ENCODE results near the gene COL18A1.

The COL18A1 gene

DNA sequence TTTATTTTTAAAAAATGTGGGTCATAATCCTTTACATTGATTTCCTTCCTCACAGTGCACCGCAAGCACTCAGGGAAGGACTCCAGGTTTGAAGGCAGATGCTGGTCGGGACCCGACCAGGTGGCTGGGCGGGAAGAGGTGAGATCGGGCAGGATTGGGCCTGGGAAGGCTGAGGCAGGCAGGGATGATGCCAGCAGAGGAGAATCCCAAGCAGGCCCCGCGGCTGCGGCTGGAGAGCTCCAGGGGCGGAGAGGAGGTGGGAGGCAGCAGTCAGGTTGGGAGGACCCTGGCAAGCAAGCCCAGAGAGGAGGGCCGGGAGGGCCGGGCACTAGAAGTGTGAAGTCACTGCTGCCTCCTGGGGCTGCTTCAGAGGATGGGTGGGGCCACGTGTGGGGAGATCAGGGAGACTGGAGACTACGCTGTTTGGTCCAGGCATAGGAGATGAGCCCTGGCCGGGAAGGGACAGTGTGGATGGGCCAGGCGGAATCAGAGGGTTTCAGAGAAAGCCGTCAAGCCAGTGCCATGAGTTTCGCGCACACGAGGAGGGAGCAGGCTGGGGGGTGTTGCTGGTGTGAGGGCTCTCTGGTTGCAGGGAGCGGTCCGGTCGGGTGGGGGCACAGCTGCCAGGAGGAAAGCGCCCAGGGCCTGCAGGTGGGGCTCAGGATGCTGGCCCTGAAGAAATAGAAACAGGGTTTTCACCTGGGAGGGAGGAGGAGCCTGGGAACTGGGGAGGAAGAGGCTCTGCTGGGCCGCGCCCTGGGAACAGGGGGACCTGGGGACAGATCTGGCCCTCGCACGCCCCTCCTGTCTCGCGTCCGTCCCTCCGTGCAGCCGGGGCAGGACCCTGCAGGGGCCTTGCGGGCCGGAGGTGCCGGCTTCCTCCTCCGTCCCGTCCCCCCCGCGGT is 888 bp upstream of the COL18A1 start:
- Histone ChIP-seq H3K9ac (ENCODE audit: low read depth, low read length) (peak overlapping the region; percentile 17; the same call in 1 of the 2 replicates), H3K4me1 (ENCODE audit: insufficient read depth, low read length) (peaks cover 29% of the 10 kb centered on the region)

DNA sequence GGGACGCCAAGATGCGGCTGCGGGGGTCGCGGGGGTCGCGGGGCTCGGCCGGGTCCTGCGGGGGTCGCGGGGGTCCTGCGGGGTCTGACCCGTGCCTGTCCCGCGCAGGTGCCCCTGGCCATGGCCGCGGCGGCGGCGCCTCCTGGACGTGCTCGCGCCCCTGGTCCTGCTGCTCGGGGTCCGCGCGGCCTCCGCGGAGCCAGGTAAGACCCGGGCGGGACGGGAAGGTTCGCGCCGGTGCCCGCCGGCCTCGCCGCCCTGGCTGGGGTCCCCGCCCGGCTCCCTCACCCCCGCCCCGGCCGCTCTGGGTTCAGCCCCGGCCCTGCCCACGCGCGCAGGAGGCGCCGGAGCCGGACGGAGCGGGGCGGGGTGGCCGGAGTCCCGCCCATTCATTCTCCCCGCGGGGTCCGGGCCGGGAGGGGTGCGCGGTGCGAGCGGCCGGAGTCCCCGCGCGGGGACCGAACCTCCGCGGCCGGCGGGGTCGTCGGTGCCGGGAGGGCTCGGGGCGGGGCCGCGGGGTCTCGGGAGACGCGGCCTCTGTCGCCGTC is 380 bp downstream of the COL18A1 start:
- Histone ChIP-seq H3K9me3 (ENCODE audit: insufficient read depth, low read depth, low read length) (peaks cover 9% of the 10 kb centered on the region), H3K27ac (ENCODE audit: low read depth, low read length) (peak overlapping the region; percentile 86; the same call in 1 of the 2 replicates), H3K9ac (ENCODE audit: low read depth, low read length) (peak overlapping the region; percentile 93), H3K4me1 (ENCODE audit: insufficient read depth, low read length) (peaks cover 42% of the 10 kb centered on the region), H3K36me3 (ENCODE audit: insufficient read depth, low read length) (peaks cover 9% of the 10 kb centered on the region; the same call in 1 of the 2 replicates), H3K27me3 (ENCODE audit: insufficient read depth, low read length) (peaks cover 16% of the 10 kb centered on the region), H3K4me3 (ENCODE audit: low read length) (peak overlapping the region; percentile 69)
- WGBS = under 1% methylated on average over 86 of the region's 86 CpGs

More for the DNA sequence above, 888 bp upstream of the COL18A1 start:
- H3K36me3 ChIP-seq (ENCODE audit: insufficient read depth, low read length) = 0 out of 2 replicates have a peak, but pooled peaks cover 4% of the 10 kb centered on the region
- 10% methylated on average over 39 of the region's 39 CpGs for WGBS
- no peak overlapping the region; the same call in 1 of the 2 replicates for H3K27ac ChIP-seq (ENCODE audit: low read depth, low read length)
- peak overlapping the region; percentile 65 for H3K4me3 ChIP-seq (ENCODE audit: low read length)
- peaks cover 9% of the 10 kb centered on the region for H3K9me3 ChIP-seq (ENCODE audit: insufficient read depth, low read depth, low read length)
- H3K27me3 ChIP-seq (ENCODE audit: insufficient read depth, low read length) = peaks cover 16% of the 10 kb centered on the region

DNA sequence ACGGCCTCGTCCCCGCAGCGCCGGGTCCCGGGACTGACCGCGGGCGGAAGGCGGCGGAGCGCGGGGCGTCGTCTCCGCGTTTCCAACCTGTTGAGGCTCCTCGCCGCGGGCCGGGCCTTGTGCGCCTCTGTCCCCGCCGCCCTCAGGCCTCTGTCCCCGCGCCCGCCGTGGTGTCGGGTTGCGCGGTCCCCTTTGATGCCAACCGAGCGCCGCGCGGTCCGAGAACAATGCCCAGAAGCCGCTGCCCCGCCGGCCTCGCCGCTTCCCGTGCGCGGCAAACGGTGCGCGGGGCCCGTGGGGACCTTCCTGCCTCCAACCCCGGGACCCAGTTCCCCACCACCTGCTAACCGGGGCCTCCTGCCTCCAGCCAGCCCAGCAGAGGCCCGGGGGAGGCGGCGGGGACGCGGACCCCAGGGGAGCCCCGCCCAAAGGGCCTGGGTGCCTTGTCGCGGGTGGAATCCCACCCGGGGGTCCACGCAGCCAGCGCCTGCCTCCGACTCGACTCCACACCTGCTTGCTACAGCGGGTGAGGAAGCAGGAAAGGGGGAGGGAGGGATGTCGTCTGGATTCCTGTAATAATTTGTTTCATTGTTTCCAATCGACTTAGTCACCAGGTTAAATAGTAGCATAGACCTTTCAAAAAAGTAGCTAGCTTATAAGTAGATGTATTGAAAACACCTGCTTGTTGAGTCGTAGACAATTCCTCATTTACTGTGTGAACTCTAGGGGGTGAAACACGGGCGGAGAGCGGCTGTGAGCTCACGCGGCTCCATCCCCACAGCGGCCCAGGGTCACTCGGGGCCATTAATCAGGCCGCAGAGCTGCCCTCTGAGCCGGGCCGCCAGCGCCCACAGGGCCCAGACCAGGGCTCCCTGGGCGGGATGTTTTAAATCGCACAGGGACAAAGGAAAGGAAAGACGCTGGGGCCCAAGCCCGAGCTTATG is 1.1 kb downstream of the COL18A1 start:
- peaks cover 49% of the 10 kb centered on the region for H3K4me1 ChIP-seq (ENCODE audit: insufficient read depth, low read length)
- H3K9me3 ChIP-seq (ENCODE audit: insufficient read depth, low read depth, low read length) = peaks cover 7% of the 10 kb centered on the region
- peak overlapping the region; percentile 93 for H3K9ac ChIP-seq (ENCODE audit: low read depth, low read length)
- H3K36me3 ChIP-seq (ENCODE audit: insufficient read depth, low read length) = peaks cover 12% of the 10 kb centered on the region; the same call in 1 of the 2 replicates
- H3K27me3 ChIP-seq (ENCODE audit: insufficient read depth, low read length) = peaks cover 16% of the 10 kb centered on the region
- H3K27ac ChIP-seq (ENCODE audit: low read depth, low read length) = peak overlapping the region; percentile 86
- peak overlapping the region; percentile 69 for H3K4me3 ChIP-seq (ENCODE audit: low read length)
- WGBS = 1% methylated on average over 83 of the region's 83 CpGs

DNA sequence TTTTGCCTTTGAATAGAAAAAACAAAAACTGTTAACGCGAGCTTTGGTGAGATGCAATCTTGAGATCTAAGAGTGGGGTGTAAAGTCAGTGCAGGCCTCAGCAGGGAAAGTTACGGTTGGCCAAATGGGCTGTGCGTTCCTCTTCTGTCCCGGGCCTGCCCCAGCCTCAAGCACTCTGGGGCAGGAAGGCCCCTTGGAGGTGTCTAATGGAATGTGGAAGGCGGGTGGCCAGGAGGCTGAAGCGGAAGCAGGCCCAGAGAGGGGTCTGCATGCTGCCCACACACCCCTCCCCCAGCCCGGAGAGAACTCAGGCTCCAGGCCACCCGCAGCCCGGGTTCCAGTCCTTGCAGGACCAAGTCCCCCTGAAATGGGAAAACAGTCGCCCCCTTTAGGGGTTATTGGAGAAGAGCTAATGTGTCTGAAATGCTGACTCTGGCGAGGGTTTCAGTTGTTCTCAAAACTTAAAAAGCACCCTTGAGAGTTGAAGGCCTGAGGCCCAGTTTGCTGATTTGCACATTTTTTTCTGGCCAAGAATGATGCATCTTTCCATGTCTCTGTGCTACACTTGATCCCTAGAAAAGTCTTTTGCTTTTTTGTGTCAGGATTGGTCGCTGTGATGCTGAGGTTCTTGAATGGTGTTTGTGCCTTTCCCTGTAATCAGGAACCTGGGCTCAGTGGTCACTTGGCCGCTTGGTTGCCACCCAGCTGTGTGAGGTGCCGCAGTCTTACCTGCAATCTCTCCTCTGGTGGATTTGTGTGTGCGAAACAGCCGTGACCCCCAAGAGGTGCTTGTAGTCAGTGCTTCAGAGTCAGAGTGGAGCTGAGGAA is 2.0 kb downstream of the COL18A1 start:
- H3K4me1 ChIP-seq (ENCODE audit: insufficient read depth, low read length) = peaks cover 53% of the 10 kb centered on the region
- H3K27ac ChIP-seq (ENCODE audit: low read depth, low read length) = peak overlapping the region; percentile 86
- WGBS = 28% methylated on average over 17 of the region's 17 CpGs
- no peaks in the 10 kb centered on the region for H3K9me3 ChIP-seq (ENCODE audit: insufficient read depth, low read depth, low read length)
- H3K9ac ChIP-seq (ENCODE audit: low read depth, low read length) = peak overlapping the region; percentile 93
- H3K27me3 ChIP-seq (ENCODE audit: insufficient read depth, low read length) = peaks cover 16% of the 10 kb centered on the region
- peak overlapping the region; percentile 69 for H3K4me3 ChIP-seq (ENCODE audit: low read length)
- H3K36me3 ChIP-seq (ENCODE audit: insufficient read depth, low read length) = peaks cover 16% of the 10 kb centered on the region; the same call in 1 of the 2 replicates

DNA sequence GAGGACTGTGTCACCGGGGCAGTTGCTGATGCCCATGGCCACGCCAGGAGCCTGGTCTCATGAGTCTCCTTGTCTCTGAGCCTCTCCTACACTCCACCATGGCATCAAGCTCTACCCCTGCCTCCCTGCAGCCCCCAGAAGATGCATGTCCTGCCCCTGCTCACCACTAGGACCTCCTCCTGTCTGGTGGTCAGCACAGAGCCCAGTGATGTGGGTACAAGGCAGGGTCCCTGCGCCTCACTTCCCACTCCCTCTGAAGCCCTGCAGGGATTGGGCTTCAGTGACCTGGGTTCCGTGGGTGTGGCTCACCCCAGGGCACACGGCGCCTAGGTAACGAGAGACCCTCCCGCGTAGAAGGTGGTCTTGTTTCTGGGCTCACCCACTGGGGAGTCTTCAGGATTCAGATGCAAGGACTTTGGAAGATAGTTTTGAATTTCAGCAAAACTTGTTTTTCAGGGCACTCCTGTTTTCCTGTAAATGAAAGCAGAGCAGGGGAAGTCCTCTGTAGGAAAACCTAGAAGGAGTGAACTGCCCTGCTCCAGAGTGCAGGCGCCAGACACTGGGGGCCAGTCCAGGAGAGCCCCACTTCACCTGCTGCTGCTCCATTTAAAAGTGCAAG is 2.8 kb downstream of the COL18A1 start:
- Histone ChIP-seq H3K4me3 (ENCODE audit: low read length) (peak overlapping the region; percentile 69), H3K36me3 (ENCODE audit: insufficient read depth, low read length) (peaks cover 16% of the 10 kb centered on the region; the same call in 1 of the 2 replicates), H3K4me1 (ENCODE audit: insufficient read depth, low read length) (peaks cover 56% of the 10 kb centered on the region), H3K27me3 (ENCODE audit: insufficient read depth, low read length) (peaks cover 11% of the 10 kb centered on the region), H3K9ac (ENCODE audit: low read depth, low read length) (peak overlapping the region; percentile 45; the same call in 1 of the 2 replicates), H3K27ac (ENCODE audit: low read depth, low read length) (peak overlapping the region; percentile 86), H3K9me3 (ENCODE audit: insufficient read depth, low read depth, low read length) (no peaks in the 10 kb centered on the region)
- 79% methylated on average over 10 of the region's 10 CpGs for WGBS

DNA sequence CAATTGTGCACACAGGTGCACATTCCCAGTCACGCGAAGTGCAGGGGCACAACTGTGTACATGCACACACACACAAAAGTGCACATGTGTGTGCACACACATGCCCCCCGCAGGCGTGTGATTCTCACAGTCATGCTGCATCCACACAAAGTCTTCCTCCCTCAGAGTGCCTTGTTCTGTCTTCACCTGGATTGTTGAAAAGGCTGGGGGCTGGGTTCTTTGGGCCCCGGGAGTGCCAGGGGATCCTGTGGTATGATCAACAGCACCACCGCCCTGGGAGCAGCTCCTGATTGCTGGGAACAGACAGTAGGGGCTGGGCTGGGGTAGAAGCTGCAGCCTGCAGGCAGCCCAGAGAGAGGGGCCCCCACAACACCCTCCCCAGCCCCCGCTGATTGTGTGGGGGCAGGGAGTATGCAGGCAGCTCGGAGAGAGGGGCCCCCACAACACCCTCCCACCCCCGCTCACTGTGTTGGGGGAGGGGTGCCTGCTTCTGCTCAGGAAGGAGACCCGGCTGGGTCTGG is 3.4 kb downstream of the COL18A1 start:
- 84% methylated on average over 7 of the region's 10 CpGs for WGBS
- H3K4me1 ChIP-seq (ENCODE audit: insufficient read depth, low read length) = peaks cover 56% of the 10 kb centered on the region
- H3K27ac ChIP-seq (ENCODE audit: low read depth, low read length) = peak overlapping the region; percentile 52
- peaks cover 6% of the 10 kb centered on the region for H3K27me3 ChIP-seq (ENCODE audit: insufficient read depth, low read length)
- H3K36me3 ChIP-seq (ENCODE audit: insufficient read depth, low read length) = peaks cover 16% of the 10 kb centered on the region; the same call in 1 of the 2 replicates
- H3K4me3 ChIP-seq (ENCODE audit: low read length) = no peak overlapping the region
- H3K9me3 ChIP-seq (ENCODE audit: insufficient read depth, low read depth, low read length) = no peaks in the 10 kb centered on the region
- H3K9ac ChIP-seq (ENCODE audit: low read depth, low read length) = no peak overlapping the region; the same call in 1 of the 2 replicates

DNA sequence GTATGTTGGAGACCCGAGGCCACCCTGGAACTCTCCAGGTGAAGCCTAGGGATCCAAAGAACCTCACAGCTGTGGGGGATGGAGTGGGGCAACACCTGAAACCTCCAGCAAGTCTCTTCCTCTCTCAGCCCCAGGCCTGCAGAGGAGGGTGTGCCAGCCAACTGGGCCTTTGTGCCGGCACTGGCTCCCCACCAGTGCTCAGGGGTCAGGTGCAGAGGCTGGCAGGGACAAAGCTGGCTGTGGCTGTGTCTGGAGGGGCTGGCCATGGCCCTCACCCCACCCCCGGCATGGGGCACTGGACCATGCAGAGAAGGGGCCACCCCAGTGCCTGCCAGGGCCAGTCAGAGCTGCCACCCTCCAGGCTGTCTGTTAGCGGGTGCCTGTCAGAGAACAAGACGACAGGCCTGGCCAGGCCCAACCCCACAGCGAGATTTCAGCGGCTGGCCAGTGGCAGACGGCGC is 3.9 kb downstream of the COL18A1 start:
- H3K9me3 ChIP-seq (ENCODE audit: insufficient read depth, low read depth, low read length) = no peaks in the 10 kb centered on the region
- H3K4me3 ChIP-seq (ENCODE audit: low read length) = no peak overlapping the region
- no peak overlapping the region; the same call in 1 of the 2 replicates for H3K9ac ChIP-seq (ENCODE audit: low read depth, low read length)
- 0 out of 2 replicates have a peak, but pooled peaks cover 2% of the 10 kb centered on the region for H3K27me3 ChIP-seq (ENCODE audit: insufficient read depth, low read length)
- 77% methylated on average over 9 of the region's 9 CpGs for WGBS
- peaks cover 61% of the 10 kb centered on the region for H3K4me1 ChIP-seq (ENCODE audit: insufficient read depth, low read length)
- H3K27ac ChIP-seq (ENCODE audit: low read depth, low read length) = peak overlapping the region; percentile 52; the same call in 1 of the 2 replicates
- H3K36me3 ChIP-seq (ENCODE audit: insufficient read depth, low read length) = peaks cover 16% of the 10 kb centered on the region; the same call in 1 of the 2 replicates

DNA sequence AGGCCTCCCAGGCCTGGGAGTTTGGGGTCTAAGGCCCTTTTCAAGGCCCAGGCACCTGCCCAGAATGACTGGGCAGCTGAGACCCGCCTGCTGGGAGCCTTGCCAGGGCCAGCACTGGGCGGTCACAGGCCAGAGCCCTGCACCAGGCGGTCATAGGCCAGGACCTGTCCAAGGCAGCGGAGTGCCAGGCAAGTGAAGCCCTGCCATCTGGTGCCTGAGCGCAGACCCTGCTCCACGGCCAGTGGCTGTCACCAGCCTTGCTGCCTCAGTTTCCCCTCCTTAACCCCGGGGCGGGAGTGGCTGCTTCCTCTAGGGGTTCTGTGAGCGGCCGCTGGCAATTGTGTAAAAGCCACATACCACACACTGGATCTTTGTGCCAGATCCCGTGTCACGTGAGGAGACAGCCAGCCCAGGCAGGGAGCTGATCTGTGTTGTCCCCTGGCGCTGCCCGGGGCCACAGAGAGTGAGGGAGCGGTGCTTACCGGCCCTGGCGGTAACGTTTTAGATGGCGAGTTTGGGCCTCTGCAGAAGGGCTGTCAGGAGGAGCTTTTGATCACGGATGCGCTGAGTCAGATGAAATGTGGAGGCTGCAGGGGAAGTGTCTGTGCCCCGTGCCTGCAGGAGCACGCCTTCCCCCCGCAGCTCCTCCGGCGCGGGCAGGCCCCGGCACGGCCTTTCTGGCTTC is 4.6 kb downstream of the COL18A1 start:
- peaks cover 61% of the 10 kb centered on the region for H3K4me1 ChIP-seq (ENCODE audit: insufficient read depth, low read length)
- 91% methylated on average over 29 of the region's 29 CpGs for WGBS
- no peaks in the 10 kb centered on the region for H3K9me3 ChIP-seq (ENCODE audit: insufficient read depth, low read depth, low read length)
- no peak overlapping the region for H3K9ac ChIP-seq (ENCODE audit: low read depth, low read length)
- H3K27me3 ChIP-seq (ENCODE audit: insufficient read depth, low read length) = no peaks in the 10 kb centered on the region
- H3K36me3 ChIP-seq (ENCODE audit: insufficient read depth, low read length) = peaks cover 16% of the 10 kb centered on the region; the same call in 1 of the 2 replicates
- no peak overlapping the region for H3K4me3 ChIP-seq (ENCODE audit: low read length)
- no peak overlapping the region for H3K27ac ChIP-seq (ENCODE audit: low read depth, low read length)
